ENCODE data around the gene ZDHHC11B. TPM values are rescaled to one million over a fixed set of nuclear protein-coding genes. Genes with fewer than 3 reads are reported as not detected.
"Not testable (repeated sequence)": the region's sequence is repeated elsewhere in the genome, so short reads cannot be mapped to it uniquely, and the experiment has no call there.

ZDHHC11B gene
- total RNA-seq, 2 experiments from 2014 or later: 0.59 TPM; not detected in 1

DNA sequence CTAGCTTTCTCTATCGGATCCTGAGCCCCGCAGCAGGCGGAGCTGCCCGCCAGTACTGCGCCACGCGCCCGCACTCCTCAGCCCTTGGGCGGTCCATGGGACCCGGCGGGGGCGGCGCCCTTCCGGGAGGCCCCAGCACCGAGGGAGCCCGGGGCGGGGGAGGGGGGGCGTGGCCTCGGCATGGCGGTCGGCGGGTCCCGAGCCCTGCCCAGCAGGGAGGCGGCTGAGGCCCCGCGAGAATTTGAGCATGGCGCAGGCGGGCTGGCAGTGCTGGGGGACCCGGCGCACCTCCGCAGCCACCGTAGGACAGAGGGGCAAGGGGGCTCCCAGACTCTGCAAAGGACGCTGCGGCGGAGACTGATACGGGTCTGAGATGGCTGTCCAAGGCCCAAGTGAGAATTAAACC lies 6.8 kb downstream of the ZDHHC11B start:
- no peaks in the 10 kb centered on the region for H3K27me3 Mint-ChIP-seq
- TF ChIP-seq, protein P1, sequence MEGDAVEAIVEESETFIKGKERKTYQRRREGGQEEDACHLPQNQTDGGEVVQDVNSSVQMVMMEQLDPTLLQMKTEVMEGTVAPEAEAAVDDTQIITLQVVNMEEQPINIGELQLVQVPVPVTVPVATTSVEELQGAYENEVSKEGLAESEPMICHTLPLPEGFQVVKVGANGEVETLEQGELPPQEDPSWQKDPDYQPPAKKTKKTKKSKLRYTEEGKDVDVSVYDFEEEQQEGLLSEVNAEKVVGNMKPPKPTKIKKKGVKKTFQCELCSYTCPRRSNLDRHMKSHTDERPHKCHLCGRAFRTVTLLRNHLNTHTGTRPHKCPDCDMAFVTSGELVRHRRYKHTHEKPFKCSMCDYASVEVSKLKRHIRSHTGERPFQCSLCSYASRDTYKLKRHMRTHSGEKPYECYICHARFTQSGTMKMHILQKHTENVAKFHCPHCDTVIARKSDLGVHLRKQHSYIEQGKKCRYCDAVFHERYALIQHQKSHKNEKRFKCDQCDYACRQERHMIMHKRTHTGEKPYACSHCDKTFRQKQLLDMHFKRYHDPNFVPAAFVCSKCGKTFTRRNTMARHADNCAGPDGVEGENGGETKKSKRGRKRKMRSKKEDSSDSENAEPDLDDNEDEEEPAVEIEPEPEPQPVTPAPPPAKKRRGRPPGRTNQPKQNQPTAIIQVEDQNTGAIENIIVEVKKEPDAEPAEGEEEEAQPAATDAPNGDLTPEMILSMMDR (IDR thresholded peaks at IDR 0.05): no peak
- no peaks in the 10 kb centered on the region for H3K9me3 Mint-ChIP-seq
- DNase-seq (no peak), ATAC-seq (no peak)
- no peaks in the 10 kb centered on the region for H3K36me3 Mint-ChIP-seq (ENCODE audit: low read depth)
- no peak overlapping the region for H3K4me3 Mint-ChIP-seq
- POLR2A ChIA-PET: no interaction called here
- no peaks in the 10 kb centered on the region for H3K4me1 Mint-ChIP-seq (ENCODE audit: low read depth)
- CTCF ChIA-PET: no interaction called here
- intact Hi-C loops (cut with micrococcal nuclease): no loop called here
- no peak overlapping the region for H3K27ac Mint-ChIP-seq

DNA sequence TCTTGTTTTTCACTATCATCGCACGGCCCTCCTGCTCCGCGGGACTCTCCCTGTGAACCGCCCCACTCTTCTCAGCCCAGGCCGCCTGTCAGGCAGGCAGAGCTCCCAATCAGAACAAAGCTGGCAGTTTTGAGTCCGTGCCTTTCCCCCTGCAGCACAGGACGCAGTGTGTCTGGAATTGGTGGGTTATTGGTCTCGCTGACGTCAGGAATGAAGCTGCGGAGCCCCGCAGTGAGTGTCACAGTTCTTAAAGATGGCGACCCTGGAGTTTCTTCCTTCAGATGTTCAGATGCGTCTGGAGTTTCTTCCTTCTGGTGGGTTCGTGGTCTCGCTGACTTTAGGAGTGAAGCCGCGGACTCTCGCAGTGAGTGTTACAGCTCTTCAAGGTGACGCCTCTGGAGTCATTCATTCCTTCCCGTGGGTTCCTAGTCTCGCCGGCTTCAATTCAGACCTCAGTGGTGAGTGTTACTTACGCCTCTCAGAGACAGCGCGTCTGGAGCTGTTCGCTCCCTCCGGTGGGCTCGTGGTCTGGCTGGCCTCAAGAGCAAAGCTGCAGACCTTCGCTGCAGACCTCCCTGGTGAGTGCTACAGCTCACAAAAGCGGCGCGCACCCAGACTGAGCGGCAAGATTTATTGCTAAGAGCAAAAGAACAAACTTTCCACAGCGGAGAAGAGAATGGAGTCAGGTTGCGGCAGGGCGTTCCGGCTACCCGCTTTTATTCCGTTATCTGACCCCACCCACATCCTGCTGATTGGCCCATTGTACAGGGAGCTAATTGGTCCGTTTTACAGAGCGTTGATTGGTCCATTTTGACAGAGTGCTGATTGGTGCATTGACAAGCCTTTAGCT lies 7.4 kb downstream of the ZDHHC11B start:
- no peak for ATAC-seq
- no peaks in the 10 kb centered on the region for H3K9me3 Mint-ChIP-seq
- DNase-seq: no peak
- H3K4me1 Mint-ChIP-seq (ENCODE audit: low read depth): no peaks in the 10 kb centered on the region
- ChIA-PET POLR2A (no interaction called here), CTCF (no interaction called here)
- no peak overlapping the region for H3K27ac Mint-ChIP-seq
- H3K27me3 Mint-ChIP-seq: no peaks in the 10 kb centered on the region
- TF ChIP-seq, protein P1 (IDR thresholded peaks at IDR 0.05): no peak
- no peak overlapping the region for H3K4me3 Mint-ChIP-seq
- no peaks in the 10 kb centered on the region for H3K36me3 Mint-ChIP-seq (ENCODE audit: low read depth)
- intact Hi-C loops (cut with micrococcal nuclease): no loop called here

DNA sequence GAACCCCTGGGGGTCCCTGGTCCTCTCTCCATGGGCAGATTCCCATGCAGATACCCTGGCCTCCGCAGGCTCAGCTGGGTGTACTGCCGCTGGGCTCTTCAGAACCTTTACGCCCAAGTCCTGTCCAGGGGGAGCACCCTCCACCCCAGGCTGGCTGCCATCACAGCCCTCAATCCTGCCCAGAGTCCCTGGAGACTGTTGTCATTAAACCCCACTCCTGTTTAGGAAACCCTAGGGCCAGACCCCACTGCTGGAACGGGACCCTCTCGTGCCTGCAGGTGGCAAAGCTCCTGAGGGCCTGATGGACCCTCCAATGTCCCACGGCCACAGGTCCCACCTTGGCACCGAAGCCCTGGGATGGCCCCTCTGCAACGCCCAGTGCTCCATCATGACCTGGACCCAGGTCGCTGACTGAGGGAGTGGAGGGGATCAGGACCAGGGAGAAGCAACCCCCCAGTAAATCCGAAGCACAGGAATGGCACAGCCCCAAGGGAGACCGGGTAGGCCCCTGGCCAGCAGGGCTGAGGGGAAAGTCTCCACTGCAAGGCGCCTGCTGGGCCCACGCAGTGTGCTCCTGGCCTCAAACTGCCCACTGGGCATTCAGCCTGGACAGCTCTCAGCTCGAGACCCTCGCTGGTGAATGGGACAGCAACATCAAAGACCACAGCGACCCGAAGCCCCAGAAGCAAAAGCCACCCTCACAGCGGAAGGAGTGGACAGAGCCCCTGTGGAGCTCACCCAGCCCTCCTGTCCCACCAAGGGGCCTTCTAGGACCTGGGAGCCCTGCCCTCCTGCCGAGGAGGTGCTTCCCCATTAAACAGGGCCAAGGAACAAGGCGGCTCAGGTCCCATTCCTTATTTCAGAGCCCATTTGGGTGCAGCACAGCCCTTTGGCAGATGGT lies 8.3 kb downstream of the ZDHHC11B start:
- H3K4me3 Mint-ChIP-seq: no peak overlapping the region
- intact Hi-C loops (cut with micrococcal nuclease): no loop called here
- H3K27ac Mint-ChIP-seq: no peak overlapping the region
- ChIA-PET CTCF (no interaction called here), POLR2A (no interaction called here)
- no peaks in the 10 kb centered on the region for H3K9me3 Mint-ChIP-seq
- ATAC-seq: no peak
- H3K36me3 Mint-ChIP-seq (ENCODE audit: low read depth): no peaks in the 10 kb centered on the region
- no peaks in the 10 kb centered on the region for H3K27me3 Mint-ChIP-seq
- TF ChIP-seq, protein P1 (IDR thresholded peaks at IDR 0.05): no peak
- no peaks in the 10 kb centered on the region for H3K4me1 Mint-ChIP-seq (ENCODE audit: low read depth)
- no peak for DNase-seq

DNA sequence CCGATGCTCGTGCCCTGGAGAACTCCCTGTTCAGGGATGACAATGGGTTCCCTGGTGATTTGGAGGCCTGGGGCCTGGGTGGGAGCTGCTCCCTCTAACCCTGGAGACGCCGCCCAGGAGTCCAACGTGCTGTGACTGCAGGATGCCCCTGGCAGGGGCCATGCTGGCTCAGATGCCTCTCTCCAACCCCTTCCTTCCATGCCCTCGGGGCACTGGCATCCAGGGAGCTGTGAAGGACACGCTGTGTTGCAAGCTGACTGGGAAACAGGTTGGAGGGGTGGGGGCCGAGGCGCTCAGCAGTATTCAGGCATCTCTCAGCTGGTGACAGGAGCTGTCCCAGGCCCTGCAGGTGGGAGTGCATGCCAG lies 9.0 kb downstream of the ZDHHC11B start:
- H3K36me3 Mint-ChIP-seq (ENCODE audit: low read depth); H3K9me3 Mint-ChIP-seq; DNase-seq; ATAC-seq; CTCF ChIA-PET; H3K4me1 Mint-ChIP-seq (ENCODE audit: low read depth); intact Hi-C loops (cut with micrococcal nuclease); POLR2A ChIA-PET; H3K4me3 Mint-ChIP-seq; H3K27ac Mint-ChIP-seq; H3K27me3 Mint-ChIP-seq: not testable (repeated sequence)

DNA sequence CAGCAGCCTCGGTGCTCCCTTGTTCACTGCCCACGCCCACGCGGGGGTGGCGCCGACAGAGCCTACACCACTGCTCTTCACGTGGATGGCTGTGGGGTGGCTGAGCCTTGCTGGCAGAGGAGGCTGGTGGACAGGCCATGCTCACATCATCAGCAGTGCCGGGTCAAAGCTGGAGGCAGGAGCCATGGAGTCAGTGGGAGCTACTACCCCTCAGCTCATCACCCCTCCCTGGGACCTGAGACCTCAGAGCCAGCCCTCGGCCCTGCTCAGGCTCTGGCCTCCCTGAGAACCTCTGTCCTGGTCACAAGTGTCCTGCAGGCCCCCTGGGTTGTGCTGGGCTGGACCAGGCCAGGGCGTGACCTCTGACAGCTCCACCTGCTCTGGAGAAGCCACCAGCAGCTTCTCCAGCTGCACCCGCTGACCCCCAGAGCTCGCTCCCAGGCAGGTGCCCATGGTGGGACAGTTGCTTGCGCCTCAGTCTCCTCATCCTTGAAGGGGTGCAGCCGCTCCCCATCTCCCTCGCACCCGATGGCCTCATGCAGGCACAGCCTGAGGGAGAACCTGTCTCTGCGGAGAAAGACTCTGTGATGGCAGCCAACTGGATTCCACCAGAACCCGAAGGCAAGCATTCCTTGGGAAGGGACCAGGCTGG lies 9.5 kb downstream of the ZDHHC11B start:
- ATAC-seq; H3K4me3 Mint-ChIP-seq; H3K27ac Mint-ChIP-seq; intact Hi-C loops (cut with micrococcal nuclease); DNase-seq; CTCF ChIA-PET; POLR2A ChIA-PET; H3K27me3 Mint-ChIP-seq; H3K9me3 Mint-ChIP-seq; H3K4me1 Mint-ChIP-seq (ENCODE audit: low read depth); H3K36me3 Mint-ChIP-seq (ENCODE audit: low read depth): not testable (repeated sequence)

DNA sequence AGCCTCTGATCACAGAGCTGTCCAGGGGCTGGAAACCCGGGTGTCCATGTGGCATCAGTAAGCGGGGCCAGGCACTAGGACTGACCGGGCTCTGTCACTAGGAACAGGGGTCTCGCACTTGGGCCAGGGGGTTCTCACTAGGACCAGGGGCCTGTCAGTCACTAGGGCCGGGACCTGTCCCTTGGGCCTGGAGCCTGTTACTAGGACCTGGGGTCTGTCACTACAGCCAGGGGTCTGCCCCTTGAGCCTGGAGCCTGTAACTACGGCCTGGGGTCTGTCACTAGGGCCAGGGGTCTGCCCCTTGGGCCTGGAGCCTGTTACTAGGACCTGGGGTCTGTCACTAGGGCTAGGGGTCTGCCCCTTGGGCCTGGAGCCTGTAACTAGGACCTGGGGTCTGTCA lies 10.2 kb downstream of the ZDHHC11B start:
- H3K27ac Mint-ChIP-seq; H3K9me3 Mint-ChIP-seq; H3K36me3 Mint-ChIP-seq (ENCODE audit: low read depth); H3K4me3 Mint-ChIP-seq; H3K27me3 Mint-ChIP-seq; DNase-seq; intact Hi-C loops (cut with micrococcal nuclease); CTCF ChIA-PET; H3K4me1 Mint-ChIP-seq (ENCODE audit: low read depth); POLR2A ChIA-PET; ATAC-seq: not testable (repeated sequence)

All from activated CD8-positive, alpha-beta T cell treated with anti-CD3 and anti-CD28 coated beads for 36 hours (primary cell).